SIG-M5 (cell line): ENCODE data around the gene AKT1S1.

ENCODE experiments used
- DNase-seq: peaks from one replicate; lab custom pipeline; 2025; lab: John Stamatoyannopoulos, UW

The AKT1S1 gene

GRCh38 chr19:49882643-49883042, 5.5 kb upstream of the AKT1S1 start:
- no peak for DNase-seq

- DNase-seq = no peak
These were observed 4.7 kb upstream of the AKT1S1 start for GRCh38 chr19:49881672-49882394.

- DNase-seq = no peak
These were observed 4.0 kb upstream of the AKT1S1 start for GRCh38 chr19:49881186-49881585.

GRCh38 chr19:49880162-49880869, 3.2 kb upstream of the AKT1S1 start:
- DNase-seq = no peak

GRCh38 chr19:49879243-49879963, 2.2 kb upstream of the AKT1S1 start:
- no peak for DNase-seq

GRCh38 chr19:49878744-49879070, 1.6 kb upstream of the AKT1S1 start:
- DNase-seq = no peak

GRCh38 chr19:49877879-49878743, 956 bp upstream of the AKT1S1 start:
- peak; percentile 58 for DNase-seq

- DNase-seq = peak; percentile 86
These were observed 634 bp downstream of the AKT1S1 start for GRCh38 chr19:49876422-49877019.

GRCh38 chr19:49875857-49876421, 1.2 kb downstream of the AKT1S1 start:
- no peak for DNase-seq

GRCh38 chr19:49875177-49875576, 2.0 kb downstream of the AKT1S1 start:
- no peak for DNase-seq

- DNase-seq = no peak
These were observed 2.5 kb downstream of the AKT1S1 start for GRCh38 chr19:49874503-49875157.

GRCh38 chr19:49873834-49874233, 3.3 kb downstream of the AKT1S1 start:
- no peak for DNase-seq

GRCh38 chr19:49873129-49873521, 4.0 kb downstream of the AKT1S1 start:
- no peak for DNase-seq

GRCh38 chr19:49872245-49873128, 4.7 kb downstream of the AKT1S1 start:
- no peak for DNase-seq

- no peak for DNase-seq
These were observed 5.7 kb downstream of the AKT1S1 start for GRCh38 chr19:49871349-49871985.

GRCh38 chr19:49870309-49870901, 6.8 kb downstream of the AKT1S1 start:
- DNase-seq = no peak

- peak; percentile 98 for DNase-seq
These were observed 7.5 kb downstream of the AKT1S1 start for GRCh38 chr19:49869484-49870308.

- no peak for DNase-seq
These were observed 8.1 kb downstream of the AKT1S1 start for GRCh38 chr19:49869009-49869483.
